Mesenchymal stem cell (in vitro differentiated cells and primary cell): ENCODE measurements around the gene PTPRD.
A peak's percentile ranks its signal among the peaks of the same experiment; 100 is the strongest.

Source experiments
- DNase-seq: peaks from one replicate; pipeline ENCODE4 v3.0.0-alpha.2; 2013
- H2AFZ ChIP-seq: one replicate; pipeline ENCODE4 v1.6.1; 2013; ENCODE audit warnings: low read depth, mild to moderate bottlenecking, control low read depth, inconsistent platforms, low read length, moderate library complexity
- H2AK5ac ChIP-seq: 2 replicates; pipeline ENCODE4 v1.6.1; 2013; ENCODE audit warnings: low read length, moderate library complexity, mild to moderate bottlenecking, inconsistent platforms; ENCODE audit not compliant: severe bottlenecking
- H2BK120ac ChIP-seq: one replicate; pipeline ENCODE4 v1.6.1; 2013; ENCODE audit warnings: low read depth, mild to moderate bottlenecking, inconsistent platforms, low read length, moderate library complexity
- H2BK12ac ChIP-seq, 2 experiments: one replicate each; pipeline ENCODE4 v1.6.1; 2013; ENCODE audit warnings: inconsistent platforms in 2 of 2, low read length in 2 of 2, mild to moderate bottlenecking in 2 of 2, moderate library complexity in 2 of 2, control low read depth in 1 of 2
- H2BK15ac ChIP-seq: one replicate; pipeline ENCODE4 v1.6.1; 2013; ENCODE audit warnings: mild to moderate bottlenecking, low read depth, inconsistent platforms; ENCODE audit not compliant: poor library complexity, severe bottlenecking
- H2BK5ac ChIP-seq: 2 replicates; pipeline ENCODE4 v1.6.1; 2013; ENCODE audit warnings: low read depth, mild to moderate bottlenecking, low read length, control low read depth, inconsistent platforms; ENCODE audit not compliant: poor library complexity, severe bottlenecking
- H3K14ac ChIP-seq, 2 experiments: one replicate each; pipeline ENCODE4 v1.6.1; 2013; ENCODE audit warnings: inconsistent platforms in 2 of 2, low read length in 2 of 2, control low read depth in 1 of 2, mild to moderate bottlenecking in 1 of 2, moderate library complexity in 1 of 2
- H3K18ac ChIP-seq, 2 experiments: one replicate each; pipeline ENCODE4 v1.6.1; 2013; ENCODE audit warnings: inconsistent platforms in 2 of 2, low read length in 2 of 2, control low read depth in 1 of 2, low read depth in 1 of 2, mild to moderate bottlenecking in 1 of 2
- H3K23ac ChIP-seq, 2 experiments: one replicate each; pipeline ENCODE4 v1.6.1; 2013; ENCODE audit warnings: inconsistent platforms in 2 of 2, low read length in 2 of 2, mild to moderate bottlenecking in 2 of 2, moderate library complexity in 2 of 2, control low read depth in 1 of 2
- H3K27ac ChIP-seq: 2 replicates; pipeline ENCODE4 v1.5.1; 2013; ENCODE audit warnings: mild to moderate bottlenecking, moderate library complexity, low read length, control low read depth, inconsistent platforms; ENCODE audit not compliant: poor library complexity, severe bottlenecking
- H3K27me3 ChIP-seq, 2 experiments: 2 replicates each; pipeline versions ENCODE4 v1.6.1 to v1.7.0; 2013; ENCODE audit warnings: low read length in 2 of 2, mild to moderate bottlenecking in 2 of 2, moderate library complexity in 2 of 2, control low read depth in 1 of 2, inconsistent platforms in 1 of 2; ENCODE audit not compliant: control insufficient read depth in 1 of 2, insufficient read depth in 1 of 2
- H3K36me3 ChIP-seq, 2 experiments: 2 replicates each; pipeline versions ENCODE4 v1.6.1 to v1.7.0; 2013; ENCODE audit warnings: low read length in 2 of 2, control low read depth in 1 of 2, inconsistent platforms in 1 of 2, low read depth in 1 of 2, mild to moderate bottlenecking in 1 of 2; ENCODE audit not compliant: insufficient read depth in 2 of 2, control insufficient read depth in 1 of 2
- H3K4ac ChIP-seq, 2 experiments: one replicate each; pipeline ENCODE4 v1.6.1; 2013; ENCODE audit warnings: inconsistent platforms in 2 of 2, low read length in 2 of 2, mild to moderate bottlenecking in 2 of 2, moderate library complexity in 2 of 2, control low read depth in 1 of 2, low read depth in 1 of 2
- H3K4me1 ChIP-seq: 2 replicates; pipeline ENCODE4 v1.6.1; 2013; ENCODE audit warnings: low read depth, low read length, control low read depth; ENCODE audit not compliant: control insufficient read depth, insufficient read depth
- H3K4me2 ChIP-seq: 2 replicates; pipeline ENCODE4 v1.6.1; 2013; ENCODE audit warnings: low read length, mild to moderate bottlenecking, inconsistent platforms; ENCODE audit not compliant: poor library complexity, severe bottlenecking
- H3K4me3 ChIP-seq, 2 experiments: 2 replicates each; pipeline versions ENCODE4 v1.5.1 to v1.7.0; 2013; ENCODE audit warnings: low read length in 2 of 2, mild to moderate bottlenecking in 2 of 2, control low read depth in 1 of 2, low read depth in 1 of 2; ENCODE audit not compliant: insufficient read depth in 1 of 2
- H3K79me1 ChIP-seq: replicated peaks from 2 replicates; pipeline ENCODE4 v1.6.1; 2013; ENCODE audit warnings: mild to moderate bottlenecking, control low read depth, low read length, inconsistent platforms; ENCODE audit not compliant: poor library complexity, severe bottlenecking
- H3K9ac ChIP-seq: 2 replicates; pipeline ENCODE4 v1.7.0; 2013; ENCODE audit warnings: mild to moderate bottlenecking, low read length, moderate library complexity
- H3K9me3 ChIP-seq: 2 replicates; pipeline ENCODE4 v1.7.0; 2013; ENCODE audit warnings: mild to moderate bottlenecking, low read length; ENCODE audit not compliant: control insufficient read depth
- H4K8ac ChIP-seq: one replicate; pipeline ENCODE4 v1.6.1; 2013; ENCODE audit warnings: inconsistent platforms, mild to moderate bottlenecking, low read length, moderate library complexity
- H4K91ac ChIP-seq: one replicate; pipeline ENCODE4 v1.6.1; 2013; ENCODE audit warnings: mild to moderate bottlenecking, low read length, inconsistent platforms
- WGBS: methylation state at CpG from one replicate; pipeline ENCODE4 v1.1.7; 2013; ENCODE audit warnings: mixed read lengths; 5-methylcytosine and 5-hydroxymethylcytosine counted together

PTPRD gene

DNA sequence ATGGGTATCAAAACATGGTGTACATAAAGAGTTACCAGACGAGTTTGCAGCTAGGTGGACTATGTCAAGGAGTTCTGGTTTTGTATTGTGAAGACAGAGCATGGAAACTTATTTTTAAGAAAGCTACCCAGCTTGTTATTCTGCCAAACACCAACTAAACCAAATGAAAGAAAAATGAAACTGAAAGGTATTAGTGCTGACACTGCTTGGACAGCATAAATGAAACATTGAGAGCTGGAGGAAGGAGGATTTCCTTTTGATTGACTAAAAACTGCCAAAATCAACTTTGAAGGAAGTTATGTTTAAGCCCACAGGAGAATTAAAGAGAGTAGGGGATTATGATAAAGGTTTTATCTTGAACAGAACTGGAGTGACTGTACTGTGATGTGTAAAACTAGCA, 766.2 kb downstream of the PTPRD start:
- WGBS: no CpG with 5 or more reads among the region's 1 CpG

DNA sequence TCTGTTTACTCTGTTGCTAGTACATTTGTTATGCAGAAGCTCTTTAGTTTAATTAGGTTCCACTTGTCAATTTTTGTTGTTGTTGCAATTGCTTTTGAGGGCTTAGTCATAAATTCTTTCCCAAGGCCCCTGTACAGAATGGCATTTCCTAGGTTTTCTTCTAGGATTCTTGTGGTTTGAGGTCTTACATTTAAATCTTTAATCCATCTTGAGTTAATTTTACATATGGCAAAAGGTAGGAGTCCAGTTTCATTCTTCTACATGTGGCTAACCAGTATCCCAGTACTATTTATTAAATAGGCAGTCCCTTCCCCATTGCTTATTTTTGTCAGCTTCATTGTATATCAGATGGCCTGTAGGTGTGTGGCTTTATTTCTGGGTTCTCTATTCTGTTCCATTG, 792.4 kb downstream of the PTPRD start:
- no peak overlapping the region for H2AFZ ChIP-seq
- no peak overlapping the region for H3K23ac ChIP-seq
- no peaks in the 10 kb centered on the region for H3K4me1 ChIP-seq
- no peaks in the 10 kb centered on the region for H3K27me3 ChIP-seq
- H4K91ac ChIP-seq: no peak overlapping the region
- H2BK15ac ChIP-seq: no peak overlapping the region
- no peak overlapping the region for H2AK5ac ChIP-seq
- H3K4me2 ChIP-seq: no peak overlapping the region
- H2BK5ac ChIP-seq: no peak overlapping the region
- no peak overlapping the region for H3K9ac ChIP-seq
- DNase-seq: peak; percentile 18
- no peak overlapping the region for H3K14ac ChIP-seq
- no peak overlapping the region for H2BK12ac ChIP-seq
- no peaks in the 10 kb centered on the region for H3K36me3 ChIP-seq
- H3K4ac ChIP-seq: no peak overlapping the region
- peak overlapping the region; percentile 56 for H3K27ac ChIP-seq
- H3K4me3 ChIP-seq: no peak overlapping the region
- no peak overlapping the region for H2BK120ac ChIP-seq
- H3K79me1 ChIP-seq: no peaks in the 10 kb centered on the region
- peaks cover 11% of the 10 kb centered on the region for H3K9me3 ChIP-seq
- H3K18ac ChIP-seq: no peak overlapping the region
- H4K8ac ChIP-seq: no peak overlapping the region

More for the DNA sequence above, 766.2 kb downstream of the PTPRD start:
- Histone ChIP-seq H2BK15ac (no peak overlapping the region), H3K4me3 (no peak overlapping the region), H3K9ac (no peak overlapping the region), H4K91ac (no peak overlapping the region), H3K4me1 (no peaks in the 10 kb centered on the region), H2AFZ (no peak overlapping the region), H3K36me3 (no peaks in the 10 kb centered on the region), H2AK5ac (no peak overlapping the region), H4K8ac (no peak overlapping the region), H3K23ac (no peak overlapping the region), H3K27ac (no peak overlapping the region), H3K9me3 (no peaks in the 10 kb centered on the region), H3K79me1 (no peaks in the 10 kb centered on the region), H3K4ac (no peak overlapping the region), H3K27me3 (no peaks in the 10 kb centered on the region), H2BK5ac (no peak overlapping the region), H2BK12ac (no peak overlapping the region), H3K18ac (no peak overlapping the region), H3K14ac (no peak overlapping the region), H3K4me2 (no peak overlapping the region), H2BK120ac (no peak overlapping the region)
- DNase-seq: no peak

DNA sequence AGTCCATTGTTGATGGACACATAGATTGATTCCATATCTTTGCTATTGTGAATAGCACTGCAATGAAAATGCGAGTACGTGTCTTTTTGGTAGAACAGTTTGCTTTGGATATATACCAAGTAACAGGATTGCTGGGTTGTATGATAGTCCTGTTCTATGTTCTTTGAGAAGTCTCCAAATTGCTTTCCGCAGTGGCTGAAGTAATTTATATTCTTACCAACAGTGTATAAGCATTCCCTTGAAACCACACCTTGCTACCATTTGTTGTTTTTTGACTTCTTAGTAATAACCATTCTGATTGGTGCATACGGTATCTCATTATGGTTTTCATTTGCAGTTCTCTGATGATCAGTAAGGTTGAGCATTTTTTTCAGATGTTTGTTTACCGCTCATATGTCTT, 792.9 kb downstream of the PTPRD start:
- 95% methylated on average over 4 of the region's 5 CpGs for WGBS
- H3K4me1 ChIP-seq: no peaks in the 10 kb centered on the region

DNA sequence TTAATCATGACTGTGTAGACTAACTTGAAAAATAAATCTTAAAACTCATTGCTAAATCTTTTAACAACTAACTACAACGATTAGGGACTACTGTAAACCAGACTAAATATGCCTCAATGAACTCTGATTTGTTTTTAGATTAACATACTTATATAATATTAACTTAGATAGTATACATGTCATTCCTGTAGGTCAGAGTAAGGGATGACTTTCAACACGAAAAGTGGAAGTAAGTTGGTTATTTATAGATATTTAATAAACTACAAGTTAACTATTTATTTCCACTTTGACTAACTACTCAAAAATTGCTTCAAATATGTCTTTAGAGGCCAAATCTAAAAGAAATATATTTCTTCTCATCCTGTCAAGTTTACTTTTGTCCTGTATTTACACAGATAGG, 795.6 kb downstream of the PTPRD start:
- Histone ChIP-seq H3K4me2 (no peak overlapping the region), H2AK5ac (no peak overlapping the region), H2BK5ac (no peak overlapping the region), H2BK120ac (no peak overlapping the region), H3K79me1 (no peaks in the 10 kb centered on the region), H3K4ac (no peak overlapping the region), H3K27ac (no peak overlapping the region), H3K4me3 (no peak overlapping the region), H2BK15ac (no peak overlapping the region), H2AFZ (no peak overlapping the region), H3K36me3 (no peaks in the 10 kb centered on the region), H4K8ac (no peak overlapping the region), H3K9me3 (peaks cover 11% of the 10 kb centered on the region), H3K14ac (no peak overlapping the region), H2BK12ac (no peak overlapping the region), H3K18ac (no peak overlapping the region), H3K4me1 (no peaks in the 10 kb centered on the region), H3K27me3 (no peaks in the 10 kb centered on the region), H3K23ac (no peak overlapping the region), H4K91ac (no peak overlapping the region), H3K9ac (no peak overlapping the region)
- WGBS: no CpG with 5 or more reads among the region's 2 CpGs
- no peak for DNase-seq

More for the DNA sequence above, 792.9 kb downstream of the PTPRD start:
- Histone ChIP-seq H3K9me3 (peaks cover 11% of the 10 kb centered on the region), H2BK5ac (no peak overlapping the region), H3K23ac (no peak overlapping the region), H4K91ac (no peak overlapping the region), H2AFZ (no peak overlapping the region), H3K27ac (no peak overlapping the region), H2BK120ac (no peak overlapping the region), H2AK5ac (no peak overlapping the region), H3K4ac (no peak overlapping the region), H3K14ac (no peak overlapping the region), H3K18ac (no peak overlapping the region), H4K8ac (no peak overlapping the region), H2BK12ac (no peak overlapping the region), H3K79me1 (no peaks in the 10 kb centered on the region), H3K9ac (no peak overlapping the region), H3K4me2 (no peak overlapping the region), H3K36me3 (no peaks in the 10 kb centered on the region), H3K4me3 (no peak overlapping the region), H3K27me3 (no peaks in the 10 kb centered on the region), H2BK15ac (no peak overlapping the region)
- no peak for DNase-seq
